OCI-LY1 (cell line): Measurements from ENCODE around the gene KRT73.

Experiments
- H2AFZ ChIP-seq: fragments of 200-600 bp; sonication (generic), shearing (Covaris generic); 2 replicates; pipeline ENCODE4 v1.6.0; 2014; ENCODE audit warnings: antibody characterized with exemption, mild to moderate bottlenecking, low read length
- H3F3A ChIP-seq: fragments of 200-600 bp; sonication (generic), shearing (Covaris generic); 2 replicates; pipeline ENCODE4 v1.6.0; 2014; ENCODE audit warnings: mild to moderate bottlenecking, antibody characterized with exemption, low read length, moderate library complexity; ENCODE audit not compliant: insufficient read depth
- H3K27ac ChIP-seq: fragments of 200-600 bp; sonication (generic); 2 replicates; pipeline ENCODE4 v1.5.1; 2014; ENCODE audit warnings: low read length, mixed run types, mild to moderate bottlenecking, low read depth; ENCODE audit not compliant: poor library complexity, severe bottlenecking
- H3K27me3 ChIP-seq: fragments of 200-600 bp; sonication (generic); 2 replicates; pipeline ENCODE4 v1.6.0; 2014; ENCODE audit warnings: antibody characterized with exemption, mild to moderate bottlenecking, low read length, moderate library complexity; ENCODE audit not compliant: insufficient read depth
- H3K36me3 ChIP-seq: fragments of 200-600 bp; sonication (generic); 2 replicates; pipeline ENCODE4 v1.6.1; 2014; ENCODE audit warnings: mild to moderate bottlenecking, antibody characterized with exemption, low read length, moderate library complexity, mixed read lengths; ENCODE audit not compliant: insufficient read depth
- H3K4me1 ChIP-seq: fragments of 200-600 bp; sonication (generic); 2 replicates; pipeline ENCODE4 v1.5.1; 2014; ENCODE audit warnings: mild to moderate bottlenecking, low read length, moderate library complexity; ENCODE audit not compliant: insufficient read depth, severe bottlenecking
- H3K4me2 ChIP-seq: fragments of 200-600 bp; sonication (generic), shearing (Covaris generic); 2 replicates; pipeline ENCODE4 v1.6.1; 2014; ENCODE audit warnings: low read length
- H3K4me3 ChIP-seq: fragments of 200-600 bp; sonication (generic); 2 replicates; pipeline ENCODE4 v1.5.1; 2014; ENCODE audit warnings: low read length, low read depth, mild to moderate bottlenecking, mixed read lengths; ENCODE audit not compliant: poor library complexity, severe bottlenecking
- H3K79me2 ChIP-seq: fragments of 200-600 bp; shearing (Covaris generic); 2 replicates; pipeline ENCODE4 v1.6.1; 2016; ENCODE audit warnings: mixed run types, low read length, mixed read lengths; ENCODE audit not compliant: insufficient read depth
- H3K9ac ChIP-seq: fragments of 200-600 bp; sonication (generic), shearing (Covaris generic); 2 replicates; pipeline ENCODE4 v1.6.1; 2014; ENCODE audit warnings: mild to moderate bottlenecking, low read length, mixed read lengths
- H3K9me2 ChIP-seq: fragments of 200-600 bp; sonication (generic), shearing (Covaris generic); 2 replicates; pipeline ENCODE4 v1.6.1; 2014; ENCODE audit warnings: low read depth, mild to moderate bottlenecking, low read length, mixed read lengths
- H3K9me3 ChIP-seq: fragments of 200-600 bp; shearing (Covaris generic); 2 replicates; pipeline ENCODE4 v1.6.1; 2014; ENCODE audit warnings: low read length, mixed read lengths
- H4K20me1 ChIP-seq: fragments of 200-600 bp; sonication (generic), shearing (Covaris generic); 2 replicates; pipeline ENCODE4 v1.6.0; 2016; ENCODE audit warnings: mild to moderate bottlenecking, low read length; ENCODE audit not compliant: insufficient read depth
- CTCF ChIP-seq: fragments of 200-600 bp; sonication (generic), shearing (Covaris generic); IDR thresholded peaks from 2 replicates; pipeline ENCODE4 v1.5.1; 2017; ENCODE audit warnings: mild to moderate bottlenecking, antibody characterized with exemption, low read length, moderate library complexity, mixed read lengths
- EZH2 ChIP-seq: fragments of 200-600 bp; sonication (generic), shearing (Covaris generic); IDR thresholded peaks from 2 replicates; pipeline ENCODE4 v1.8.0; 2017; ENCODE audit warnings: borderline replicate concordance, mixed run types, mild to moderate bottlenecking, antibody characterized with exemption, low read length, moderate library complexity, mixed read lengths

Gene KRT73

GRCh38 chr12:52628841-52629240 lies 10.5 kb upstream of the KRT73 start:
- no peaks in the 10 kb centered on the region for H4K20me1 ChIP-seq
- H3K27me3 ChIP-seq: no peaks in the 10 kb centered on the region
- no peaks in the 10 kb centered on the region for H3K9me3 ChIP-seq
- no peaks in the 10 kb centered on the region for H3K4me1 ChIP-seq
- no peaks in the 10 kb centered on the region for H3K9me2 ChIP-seq
- no peaks in the 10 kb centered on the region for H3K36me3 ChIP-seq
- no peak overlapping the region for H3K9ac ChIP-seq
- H2AFZ ChIP-seq: no peak overlapping the region
- H3K4me3 ChIP-seq: no peak overlapping the region
- H3K4me2 ChIP-seq: no peak overlapping the region
- H3K79me2 ChIP-seq: no peaks in the 10 kb centered on the region
- no peak for TF ChIP-seq CTCF
- no peak for TF ChIP-seq EZH2
- no peak overlapping the region for H3K27ac ChIP-seq
- H3F3A ChIP-seq: no peaks in the 10 kb centered on the region

- no peaks in the 10 kb centered on the region for H3K79me2 ChIP-seq
- H3K4me3 ChIP-seq: no peak overlapping the region
- H3K9me3 ChIP-seq: no peaks in the 10 kb centered on the region
- no peaks in the 10 kb centered on the region for H3K9me2 ChIP-seq
- H3K27me3 ChIP-seq: no peaks in the 10 kb centered on the region
- no peak overlapping the region for H3K27ac ChIP-seq
- TF ChIP-seq CTCF (no peak), EZH2 (no peak)
- H4K20me1 ChIP-seq: no peaks in the 10 kb centered on the region
- H3K9ac ChIP-seq: no peak overlapping the region
- H2AFZ ChIP-seq: no peak overlapping the region
- H3F3A ChIP-seq: no peaks in the 10 kb centered on the region
- no peaks in the 10 kb centered on the region for H3K36me3 ChIP-seq
- H3K4me1 ChIP-seq: no peaks in the 10 kb centered on the region
- H3K4me2 ChIP-seq: no peak overlapping the region
Measured at GRCh38 chr12:52628111-52628507, 9.8 kb upstream of the KRT73 start.

GRCh38 chr12:52627395-52628110 lies 9.2 kb upstream of the KRT73 start:
- Histone ChIP-seq H3K9me3 (no peaks in the 10 kb centered on the region), H3K4me3 (no peak overlapping the region), H2AFZ (no peak overlapping the region), H3K9me2 (no peaks in the 10 kb centered on the region), H3K9ac (no peak overlapping the region), H3K36me3 (no peaks in the 10 kb centered on the region), H4K20me1 (no peaks in the 10 kb centered on the region), H3K27me3 (no peaks in the 10 kb centered on the region), H3K79me2 (no peaks in the 10 kb centered on the region), H3F3A (no peaks in the 10 kb centered on the region), H3K27ac (no peak overlapping the region), H3K4me2 (no peak overlapping the region), H3K4me1 (no peaks in the 10 kb centered on the region)
- TF ChIP-seq EZH2 (no peak), CTCF (no peak)
